LNCAP (cell line): Measurements from ENCODE around the gene SLC25A26.

ENCODE experiments used
- TF ChIP-seq, protein P1 (sequence below): fragments of 450-650 bp; IDR thresholded peaks from 2 replicates; pipeline ENCODE4 v1.5.1; 2017; ENCODE audit warnings: mild to moderate bottlenecking

Gene SLC25A26

GRCh38 chr3:66298591-66298990 is 77.8 kb downstream of the SLC25A26 start:
- TF ChIP-seq, protein P1, sequence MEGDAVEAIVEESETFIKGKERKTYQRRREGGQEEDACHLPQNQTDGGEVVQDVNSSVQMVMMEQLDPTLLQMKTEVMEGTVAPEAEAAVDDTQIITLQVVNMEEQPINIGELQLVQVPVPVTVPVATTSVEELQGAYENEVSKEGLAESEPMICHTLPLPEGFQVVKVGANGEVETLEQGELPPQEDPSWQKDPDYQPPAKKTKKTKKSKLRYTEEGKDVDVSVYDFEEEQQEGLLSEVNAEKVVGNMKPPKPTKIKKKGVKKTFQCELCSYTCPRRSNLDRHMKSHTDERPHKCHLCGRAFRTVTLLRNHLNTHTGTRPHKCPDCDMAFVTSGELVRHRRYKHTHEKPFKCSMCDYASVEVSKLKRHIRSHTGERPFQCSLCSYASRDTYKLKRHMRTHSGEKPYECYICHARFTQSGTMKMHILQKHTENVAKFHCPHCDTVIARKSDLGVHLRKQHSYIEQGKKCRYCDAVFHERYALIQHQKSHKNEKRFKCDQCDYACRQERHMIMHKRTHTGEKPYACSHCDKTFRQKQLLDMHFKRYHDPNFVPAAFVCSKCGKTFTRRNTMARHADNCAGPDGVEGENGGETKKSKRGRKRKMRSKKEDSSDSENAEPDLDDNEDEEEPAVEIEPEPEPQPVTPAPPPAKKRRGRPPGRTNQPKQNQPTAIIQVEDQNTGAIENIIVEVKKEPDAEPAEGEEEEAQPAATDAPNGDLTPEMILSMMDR = no peak

GRCh38 chr3:66299891-66300290 is 79.1 kb downstream of the SLC25A26 start:
- TF ChIP-seq, protein P1 = no peak

DNA sequence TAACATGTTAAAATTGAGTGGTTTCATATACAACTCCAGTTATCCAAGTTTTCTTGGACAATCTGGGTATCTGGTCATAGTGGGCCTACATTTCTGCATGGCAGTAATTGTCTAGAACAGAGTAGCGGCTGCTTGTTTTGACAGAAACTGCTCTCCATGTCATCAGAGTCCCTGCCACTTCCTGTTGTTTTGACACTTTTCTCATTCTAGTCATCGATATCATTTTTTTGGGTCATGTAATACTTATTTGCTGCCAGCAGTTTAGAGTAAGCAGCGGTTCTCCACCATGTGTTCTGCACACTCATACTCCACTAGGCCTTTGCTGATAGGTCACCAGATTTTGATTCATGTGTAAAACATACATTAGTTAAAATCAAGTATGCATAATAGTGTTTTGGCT is 81.5 kb downstream of the SLC25A26 start:
- TF ChIP-seq, protein P1 = no peak

GRCh38 chr3:66303491-66303901 is 82.7 kb downstream of the SLC25A26 start:
- TF ChIP-seq, protein P1 = no peak

DNA sequence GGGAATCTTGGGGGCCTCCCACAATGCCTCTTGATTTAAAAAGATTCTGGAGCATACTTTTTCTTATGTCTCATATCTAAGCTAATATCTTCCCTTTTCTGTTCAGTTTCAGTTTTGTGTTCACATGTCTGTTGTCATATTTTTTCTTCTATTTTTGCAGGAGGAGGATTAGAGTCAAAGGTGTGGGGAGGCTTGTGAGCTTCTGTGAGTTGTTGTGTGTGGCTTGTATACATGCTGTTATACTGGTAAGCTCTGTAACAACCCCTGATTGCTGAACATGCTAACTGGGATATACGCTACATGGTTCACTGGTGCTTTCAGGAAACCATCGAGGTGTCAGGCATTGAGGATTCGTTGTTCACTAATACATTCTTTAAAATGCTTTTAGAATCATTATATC is 83.5 kb downstream of the SLC25A26 start:
- TF ChIP-seq, protein P1 = no peak

DNA sequence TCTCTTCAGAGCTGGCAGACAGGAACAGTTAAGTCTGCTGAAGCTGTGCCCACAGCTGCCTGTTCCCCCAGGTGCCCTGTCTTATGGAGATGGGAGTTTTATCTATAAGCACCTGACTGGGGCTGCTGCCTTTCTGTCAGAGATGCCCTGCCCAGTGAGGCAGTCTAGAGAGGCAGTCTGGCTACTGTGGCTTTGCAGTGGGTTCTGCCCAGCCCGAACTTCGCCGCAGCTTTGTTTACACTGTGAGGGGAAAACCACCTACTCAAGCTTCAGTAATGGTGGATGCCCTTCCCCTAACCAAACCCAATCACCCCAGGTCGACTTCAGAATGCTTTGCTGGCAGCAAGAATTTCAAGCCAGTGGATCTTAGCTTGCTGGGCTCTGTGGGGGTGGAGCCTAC is 91.2 kb downstream of the SLC25A26 start:
- TF ChIP-seq, protein P1 = no peak

DNA sequence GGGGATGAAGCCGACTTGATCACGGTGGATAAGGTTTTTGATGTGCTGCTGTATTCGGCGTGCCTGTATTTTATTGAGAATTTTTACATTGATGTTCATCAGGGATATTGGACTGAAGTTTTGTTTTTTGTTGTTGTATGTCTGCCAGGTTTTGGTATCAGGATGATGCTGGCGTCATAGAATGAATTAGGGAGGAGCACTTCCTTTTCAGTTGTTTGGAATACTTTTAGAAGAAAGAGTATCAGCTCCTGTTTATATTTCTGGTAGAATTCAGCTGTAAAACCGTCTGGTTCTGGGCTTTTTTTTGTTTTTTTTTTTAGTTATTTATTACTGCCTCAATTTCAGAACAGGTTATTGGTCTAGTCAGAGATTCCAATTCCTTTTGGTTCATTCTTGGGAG is 93.7 kb downstream of the SLC25A26 start:
- TF ChIP-seq, protein P1 = no peak

GRCh38 chr3:66317750-66318376 is 97.1 kb downstream of the SLC25A26 start:
- TF ChIP-seq, protein P1 = no peak
